GM12878 (cell line): Measurements from ENCODE around the gene GABRB1. TPM values are rescaled to one million over a fixed set of nuclear protein-coding genes. Genes with fewer than 3 reads are reported as not detected.

Experiments used
- ATAC-seq: fragments of 200-7000 bp; cut with Tn5 transposase; 3 replicates; pipeline ENCODE4 v1.9.1; 2020; ENCODE audit warnings: mild to moderate bottlenecking, moderate library complexity
- BruUV-seq: library from RNA; stranded (reverse); fragments of 400-500 nt; replicated peaks from 2 replicates; lab custom pipeline; 2021; lab: Mats Ljungman, UMichigan
- CTCF ChIA-PET: fragments of 300-600 bp; sonication (Branson Sonifier 250); formaldehyde crosslinking; extraction: SDS; loops from one replicate; lab custom pipeline; 2021; ENCODE audit warnings: inconsistent platforms; lab: Yijun Ruan, JAX
- POLR2A ChIA-PET: fragments of 350-600 bp; formaldehyde crosslinking; extraction: SDS; loops from one replicate; lab custom pipeline; 2021; ENCODE audit warnings: inconsistent platforms; lab: Charles Lee
- RAD21 ChIA-PET: fragments of 300-600 bp; sonication (Branson Sonifier 250); formaldehyde crosslinking; loops from one replicate; lab custom pipeline; 2023; ENCODE audit warnings: antibody characterized with exemption; ENCODE audit not compliant: unreplicated experiment; lab: Charles Lee
- SMC1A ChIA-PET: fragments of 300-600 bp; sonication (Branson Sonifier 250); formaldehyde crosslinking; loops from one replicate; lab custom pipeline; 2023; ENCODE audit not compliant: unreplicated experiment, uncharacterized antibody; lab: Charles Lee
- DNase-seq: peaks from one replicate; pipeline ENCODE4 v3.0.0-alpha.2; 2011; ENCODE audit warnings: low read depth, low spot score
- FAIRE-seq: peaks from 3 replicates; lab custom pipeline; 2011; peaks lifted over from hg19 to GRCh38; lab: Jason Lieb, UNC
- H2AFZ ChIP-seq: 2 replicates; pipeline ENCODE4 v1.6.0; 2011; ENCODE audit warnings: low read depth, low read length, control low read depth; ENCODE audit not compliant: control insufficient read depth
- H3K27ac ChIP-seq: 2 replicates; pipeline ENCODE4 v1.5.1; 2011; ENCODE audit warnings: control low read depth; ENCODE audit not compliant: control insufficient read depth, insufficient read depth
- H3K27me3 ChIP-seq, 2 experiments: replicated peaks in 1 of 2; 2 replicates each; pipeline versions ENCODE4 v1.6.0 to v1.6.1; 2011; ENCODE audit warnings: low read length in 1 of 2; ENCODE audit not compliant: control insufficient read depth in 2 of 2, insufficient read depth in 2 of 2
- H3K36me3 ChIP-seq, 2 experiments: 2 replicates each; pipeline ENCODE4 v1.5.1; 2011; ENCODE audit warnings: low read length in 1 of 2; ENCODE audit not compliant: control insufficient read depth in 2 of 2, insufficient read depth in 2 of 2
- H3K4me1 ChIP-seq: 2 replicates; pipeline ENCODE4 v1.6.1; 2011; ENCODE audit warnings: mild to moderate bottlenecking, low read length, moderate library complexity, mixed read lengths; ENCODE audit not compliant: control insufficient read depth, insufficient read depth
- H3K4me2 ChIP-seq: 2 replicates; pipeline ENCODE4 v1.6.0; 2011; ENCODE audit warnings: control low read depth; ENCODE audit not compliant: control insufficient read depth, insufficient read depth
- H3K4me3 ChIP-seq: fragments of 200-600 bp; sonication (generic); 2 replicates; pipeline ENCODE4 v1.5.1; 2016
- H3K79me2 ChIP-seq: 2 replicates; pipeline ENCODE4 v1.6.0; 2011; ENCODE audit warnings: low read length; ENCODE audit not compliant: control insufficient read depth, insufficient read depth
- H3K9ac ChIP-seq: 2 replicates; pipeline ENCODE4 v1.8.0; 2011; ENCODE audit warnings: low read length, control low read depth, mixed read lengths; ENCODE audit not compliant: control insufficient read depth, insufficient read depth
- H3K9me3 ChIP-seq: replicated peaks from 3 replicates; pipeline ENCODE4 v1.5.1; 2011; ENCODE audit warnings: mild to moderate bottlenecking, low read length; ENCODE audit not compliant: control insufficient read depth, insufficient read depth
- H4K20me1 ChIP-seq: 2 replicates; pipeline ENCODE4 v1.6.0; 2011; ENCODE audit not compliant: control insufficient read depth, insufficient read depth
- CREM ChIP-seq: IDR thresholded peaks from 2 replicates; pipeline ENCODE4 v1.6.1; 2014; ENCODE audit warnings: antibody characterized with exemption, low read depth
- DPF2 ChIP-seq: fragments of 450-650 bp; IDR thresholded peaks from 2 replicates; pipeline ENCODE4 v1.6.1; 2017; ENCODE audit warnings: mild to moderate bottlenecking
- KLF5 ChIP-seq: fragments of 450-650 bp; IDR thresholded peaks from 2 replicates; pipeline ENCODE4 v1.6.1; 2014; ENCODE audit warnings: mild to moderate bottlenecking; ENCODE audit not compliant: partially characterized antibody
- ZSCAN29 ChIP-seq: fragments of 450-650 bp; IDR thresholded peaks from 2 replicates; pipeline ENCODE4 v1.6.1; 2017; ENCODE audit warnings: mild to moderate bottlenecking, moderate library complexity
- WGBS: methylation state at CpG from one replicate; pipeline ENCODE4 v1.1.6; 2016; ENCODE audit warnings: low lambda C conversion rate; ENCODE audit not compliant: insufficient replicate concordance, insufficient coverage; ENCODE audit errors: missing lambda C conversion rate; 5-methylcytosine and 5-hydroxymethylcytosine counted together
- in situ Hi-C: fragments of 300-500 bp; cut with MboI; formaldehyde crosslinking; loops from 9 replicates; pipeline ENCODE4 v1.14.3; 2018; ENCODE audit warnings: mixed read lengths
- intact Hi-C: fragments of 100-400 bp; cut with micrococcal nuclease; formaldehyde crosslinking; loops from one replicate; pipeline ENCODE4 v1.14.2; 2022; ENCODE audit not compliant: unreplicated experiment
- polyA plus RNA-seq, 11 experiments: library from polyadenylated mRNA; depleted of rRNA in 4 of 11; unstranded in 6 of 11; stranded (reverse) in 5 of 11; fragments of >200 nt; fragmentation: Nextera tagmentation in 4 of 11; fragmentation: Illumina TruSeq in 1 of 11; extraction: Ambion mirVana in 4 of 11; extraction: Trizol in 1 of 11; gene quantifications; 1 replicate in 1 of 11; 2 replicates in 10 of 11; pipeline versions ENCODE4 v1.2.1 to v1.2.3, GENCODE V29; 2011 to 2016; ENCODE audit warnings: inconsistent platforms in 2 of 11, missing spikeins in 2 of 11, low read depth in 1 of 11
- total RNA-seq, 4 experiments: library from RNA; depleted of rRNA in 3 of 4; stranded (reverse); fragments of >200 nt in 3 of 4; fragmentation: Illumina TruSeq in 1 of 4; extraction: Trizol in 1 of 4; gene quantifications; 2 replicates each; pipeline versions ENCODE4 v1.2.1 to v1.2.3, GENCODE V29; 2013 to 2021
- TF ChIP-seq, protein P1 (sequence below): IDR thresholded peaks from 2 replicates; pipeline ENCODE4 v1.6.1; 2012; ENCODE audit warnings: mild to moderate bottlenecking, low read depth, low read length

GABRB1 gene
- total and polyA plus RNA-seq, 10 of the 15 experiments (the other 5 are each of a cell fraction or from before 2014, with no cell fraction given) = 0.13 to 0.92 TPM; not detected in 8

DNA sequence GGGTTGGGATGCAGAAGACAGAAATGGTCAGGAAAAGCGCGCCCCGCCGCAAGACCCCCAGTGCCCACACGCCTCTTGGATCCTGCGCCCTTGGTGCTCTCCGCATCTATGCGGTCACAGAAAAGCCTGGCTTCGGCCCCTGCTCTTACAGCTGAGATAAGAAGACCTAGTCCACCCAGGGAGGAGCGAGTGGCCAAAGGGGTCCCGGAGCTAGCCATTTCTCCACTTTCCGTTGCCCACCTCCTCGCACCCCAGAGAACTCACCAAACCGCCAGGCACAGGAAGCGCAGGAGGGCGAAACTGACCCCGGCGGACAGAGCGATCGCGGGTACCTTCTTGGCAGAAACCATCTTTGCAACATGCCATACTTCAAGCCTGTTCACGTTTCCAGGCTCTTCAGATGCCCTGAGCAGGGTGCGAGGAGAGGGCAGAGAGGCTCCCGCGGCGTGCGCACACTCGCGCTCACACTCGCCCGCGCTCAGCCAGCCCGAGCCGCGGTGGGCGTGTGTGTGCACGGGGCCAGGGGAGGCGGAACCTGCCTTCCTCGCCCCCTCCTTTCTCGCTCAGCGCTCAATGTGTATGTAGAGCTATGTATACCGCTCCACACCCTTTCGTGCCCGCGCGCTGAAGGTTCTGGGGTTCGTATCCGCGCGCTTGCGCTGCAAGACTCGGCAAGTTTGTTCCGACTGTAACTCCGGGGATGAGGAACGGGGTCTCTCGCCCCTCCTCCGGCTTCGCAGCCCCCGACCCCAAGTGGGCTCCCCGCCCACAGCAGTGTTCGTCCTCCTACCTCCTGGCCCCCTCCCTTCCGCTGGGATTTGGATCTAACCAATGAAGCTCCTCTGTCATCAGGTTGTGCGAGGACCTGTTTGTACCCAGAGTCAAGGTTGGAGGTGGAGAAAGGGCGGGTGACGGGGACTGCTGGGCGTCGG lies 38.0 kb upstream of the GABRB1 start, which contains the start of gene GABRA4 (continued):
- TF ChIP-seq DPF2 (0 out of 2 replicates have a peak, but pooled peaks have one; percentile 34), CREM (no peak), ZSCAN29 (0 out of 2 replicates have a peak, but pooled peaks have one; percentile 16)

DNA sequence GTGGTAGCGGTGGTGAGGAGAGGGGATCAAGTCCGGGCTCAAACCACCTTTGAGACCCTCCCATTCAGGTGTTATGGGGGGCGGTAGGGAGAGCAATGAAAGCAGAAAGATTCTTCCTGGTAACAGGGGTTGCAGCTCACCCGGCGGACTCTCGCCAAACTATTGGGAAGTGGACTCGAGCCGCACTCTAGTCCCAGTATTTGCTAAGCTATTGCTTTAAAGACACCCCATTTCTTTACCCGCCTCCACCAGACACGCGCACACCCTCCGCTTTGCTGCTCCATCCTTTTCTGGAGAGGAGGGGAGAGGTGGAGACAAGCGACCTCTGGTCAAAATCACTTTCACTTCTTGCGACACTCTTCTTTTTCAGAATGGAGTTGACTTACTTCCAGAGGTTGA lies 37.4 kb upstream of the GABRB1 start:
- no peaks in the 10 kb centered on the region for H3K9me3 ChIP-seq
- ChIA-PET SMC1A (interaction anchor here (1.3 to 15.2 kb wide), 8 partner anchors 7 to 60 kb away, joined by 3 to 132 read pairs (median 8); no protein-coding TSS in a partner anchor), RAD21 (interaction anchor here (0.9 to 3.0 kb wide), 6 partner anchors 12 to 129 kb away, joined by 3 to 14 read pairs (median 4); no protein-coding TSS in a partner anchor), POLR2A (interaction anchor here (0.7 to 2.4 kb wide), 4 partner anchors 11 to 17 kb away, joined by 3 to 10 read pairs (median 4); no protein-coding TSS in a partner anchor), CTCF (interaction anchor here (1.2 to 1.5 kb wide), 5 partner anchors 12 to 129 kb away, joined by 3 to 4 read pairs (median 3); no protein-coding TSS in a partner anchor)
- H3K4me3 ChIP-seq = no peak overlapping the region
- peak overlapping the region; percentile 15; the same call in 1 of the 2 replicates for H2AFZ ChIP-seq
- FAIRE-seq (no peak), DNase-seq (no peak), ATAC-seq (peak; percentile 58)
- no peaks in the 10 kb centered on the region for H3K36me3 ChIP-seq
- no peak for TF ChIP-seq KLF5
- TF ChIP-seq, protein P1, sequence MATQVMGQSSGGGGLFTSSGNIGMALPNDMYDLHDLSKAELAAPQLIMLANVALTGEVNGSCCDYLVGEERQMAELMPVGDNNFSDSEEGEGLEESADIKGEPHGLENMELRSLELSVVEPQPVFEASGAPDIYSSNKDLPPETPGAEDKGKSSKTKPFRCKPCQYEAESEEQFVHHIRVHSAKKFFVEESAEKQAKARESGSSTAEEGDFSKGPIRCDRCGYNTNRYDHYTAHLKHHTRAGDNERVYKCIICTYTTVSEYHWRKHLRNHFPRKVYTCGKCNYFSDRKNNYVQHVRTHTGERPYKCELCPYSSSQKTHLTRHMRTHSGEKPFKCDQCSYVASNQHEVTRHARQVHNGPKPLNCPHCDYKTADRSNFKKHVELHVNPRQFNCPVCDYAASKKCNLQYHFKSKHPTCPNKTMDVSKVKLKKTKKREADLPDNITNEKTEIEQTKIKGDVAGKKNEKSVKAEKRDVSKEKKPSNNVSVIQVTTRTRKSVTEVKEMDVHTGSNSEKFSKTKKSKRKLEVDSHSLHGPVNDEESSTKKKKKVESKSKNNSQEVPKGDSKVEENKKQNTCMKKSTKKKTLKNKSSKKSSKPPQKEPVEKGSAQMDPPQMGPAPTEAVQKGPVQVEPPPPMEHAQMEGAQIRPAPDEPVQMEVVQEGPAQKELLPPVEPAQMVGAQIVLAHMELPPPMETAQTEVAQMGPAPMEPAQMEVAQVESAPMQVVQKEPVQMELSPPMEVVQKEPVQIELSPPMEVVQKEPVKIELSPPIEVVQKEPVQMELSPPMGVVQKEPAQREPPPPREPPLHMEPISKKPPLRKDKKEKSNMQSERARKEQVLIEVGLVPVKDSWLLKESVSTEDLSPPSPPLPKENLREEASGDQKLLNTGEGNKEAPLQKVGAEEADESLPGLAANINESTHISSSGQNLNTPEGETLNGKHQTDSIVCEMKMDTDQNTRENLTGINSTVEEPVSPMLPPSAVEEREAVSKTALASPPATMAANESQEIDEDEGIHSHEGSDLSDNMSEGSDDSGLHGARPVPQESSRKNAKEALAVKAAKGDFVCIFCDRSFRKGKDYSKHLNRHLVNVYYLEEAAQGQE = no peak
- H3K4me2 ChIP-seq = peak overlapping the region; percentile 1; the same call in 1 of the 2 replicates
- intact Hi-C loops = no loop called here
- in situ Hi-C loops = no loop called here
- no TSS peak for BruUV-seq
- 18% methylated on average over 14 of the region's 14 CpGs for WGBS
- no peak overlapping the region for H3K9ac ChIP-seq
- peaks cover 6 to 9% of the 10 kb centered on the region in 2 experiments for H3K27me3 ChIP-seq
- H4K20me1 ChIP-seq = no peaks in the 10 kb centered on the region
- H3K27ac ChIP-seq = no peak overlapping the region
- H3K4me1 ChIP-seq = no peaks in the 10 kb centered on the region
- H3K79me2 ChIP-seq = no peaks in the 10 kb centered on the region
